Measurements from ENCODE around the gene SH3RF3. TPM values are rescaled to one million over a fixed set of nuclear protein-coding genes. Genes with fewer than 3 reads are reported as not detected.

The SH3RF3 gene
- total and polyA plus RNA-seq, 2 of the 13 experiments (the other 11 are each of a cell fraction or from before 2014, with no cell fraction given), result 0.04 TPM; not detected in 1

DNA sequence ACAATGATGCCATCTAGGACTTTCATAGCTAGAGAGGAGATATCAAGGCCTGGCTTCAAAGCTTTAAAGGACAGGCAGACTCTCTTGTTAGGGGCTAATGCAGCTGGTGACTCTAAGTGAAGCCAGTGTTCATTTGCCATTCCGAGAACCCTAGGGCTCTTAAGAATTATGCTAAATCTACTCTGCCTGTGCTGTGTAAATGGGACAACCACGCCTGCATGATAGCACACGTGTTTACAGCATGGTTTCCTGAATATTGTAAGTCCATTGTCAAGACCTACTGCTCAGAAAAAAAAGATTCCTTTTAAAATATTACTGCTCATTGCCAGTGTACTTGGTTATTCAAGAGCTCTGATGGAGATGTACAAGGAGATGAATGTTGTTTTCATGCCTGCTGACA lies 296.4 kb downstream of the SH3RF3 start:
- intact Hi-C loops (cut with micrococcal nuclease; ENCODE audit: unreplicated experiment) (no loop called here), in situ Hi-C loops (cut with HindIII; ENCODE audit: extremely low pct_ligation_motif_present, low pct_unique_long_range_greater_than_20kb) (no loop called here)
- FAIRE-seq (no peak), DNase-seq (ENCODE audit: low spot score) (no peak), ATAC-seq (no peak)
- no peak overlapping the region for H3K4me2 ChIP-seq (ENCODE audit: low read depth, low read length)
- no peaks in the 10 kb centered on the region for H4K20me1 ChIP-seq (ENCODE audit: insufficient read depth, low read length)
- peaks cover 9% of the 10 kb centered on the region; the same call in 1 of the 2 replicates for H3K4me1 ChIP-seq (ENCODE audit: insufficient read depth, low read length)
- WGBS (ENCODE audit: low lambda C conversion rate), result 17% methylated on average over 3 of the region's 3 CpGs
- H3K27me3 ChIP-seq (ENCODE audit: control insufficient read depth in 1 of 2, insufficient read depth in 2 of 2, low read length in 2 of 2), result peaks cover 5% of the 10 kb centered on the region in 2 experiments; a peak in 2 of 5 replicates
- H3K36me3 ChIP-seq (replicated peaks in 1 of 2; ENCODE audit: control insufficient read depth in 1 of 2, insufficient read depth in 2 of 2, low read length in 2 of 2), result no peaks in the 10 kb centered on the region
- no TSS peak for BruUV-seq (replicated peaks)
- H3K9me3 ChIP-seq (ENCODE audit: low read length), result no peaks in the 10 kb centered on the region
- no peaks in the 10 kb centered on the region for H3K79me2 ChIP-seq (ENCODE audit: insufficient read depth, low read length)
- H2AFZ ChIP-seq (ENCODE audit: low read length), result no peak overlapping the region
- H3K9ac ChIP-seq (ENCODE audit: insufficient read depth, low read depth, low read length), result no peak overlapping the region
- CTCF ChIA-PET (ENCODE audit: low intra/inter-chr PET ratio, low total read pairs), result no interaction called here
- H3K27ac ChIP-seq (ENCODE audit: extremely low read length, insufficient read depth, low read length), result no peak overlapping the region
- POLR2A ChIA-PET, result no interaction called here
- H3K4me3 ChIP-seq (replicated peaks in 1 of 3; ENCODE audit: insufficient read depth in 1 of 3, low read depth in 2 of 3, low read length in 3 of 3), result no peak overlapping the region
- TF ChIP-seq ZNF761 (CRISPR knock-in tag; conservative IDR thresholded peaks at IDR 0.05) (no peak), CCDC6 (CRISPR knock-in tag; IDR thresholded peaks at IDR 0.05) (no peak), NKX3-1 (CRISPR knock-in tag; IDR thresholded peaks at IDR 0.05) (no peak), ZNF841 (CRISPR knock-in tag; IDR thresholded peaks at IDR 0.05; ENCODE audit: borderline replicate concordance) (no peak), KDM2A (CRISPR knock-in tag; IDR thresholded peaks at IDR 0.05; ENCODE audit: borderline replicate concordance, low read depth) (no peak), ZNF788 (CRISPR knock-in tag; IDR thresholded peaks at IDR 0.05; ENCODE audit: borderline replicate concordance) (no peak), CAMTA2 (CRISPR knock-in tag; IDR thresholded peaks at IDR 0.05; ENCODE audit: borderline replicate concordance) (no peak), GLI4 (CRISPR knock-in tag; IDR thresholded peaks at IDR 0.05; ENCODE audit: borderline replicate concordance) (no peak), HOXD1 (CRISPR knock-in tag; IDR thresholded peaks at IDR 0.05) (no peak), EP300 (IDR thresholded peaks at IDR 0.05; ENCODE audit: low read depth in 2 of 2, low read length in 2 of 2) (no peak), EP300 (CRISPR knock-in tag; IDR thresholded peaks at IDR 0.05; ENCODE audit: borderline replicate concordance) (no peak), SRSF4 (IDR thresholded peaks at IDR 0.05; ENCODE audit: low read depth, low read length, poor library complexity, severe bottlenecking) (no peak), TAF1 (CRISPR knock-in tag; IDR thresholded peaks at IDR 0.05) (no peak), ZNF543 (CRISPR knock-in tag; IDR thresholded peaks at IDR 0.05) (no peak), WIZ (CRISPR knock-in tag; IDR thresholded peaks at IDR 0.05) (no peak), CREB3 (CRISPR knock-in tag; IDR thresholded peaks at IDR 0.05) (no peak), ZNF547 (CRISPR knock-in tag; IDR thresholded peaks at IDR 0.05) (no peak), BRCA1 (CRISPR knock-in tag; IDR thresholded peaks at IDR 0.05) (no peak)
- TF ChIP-seq, protein P1, sequence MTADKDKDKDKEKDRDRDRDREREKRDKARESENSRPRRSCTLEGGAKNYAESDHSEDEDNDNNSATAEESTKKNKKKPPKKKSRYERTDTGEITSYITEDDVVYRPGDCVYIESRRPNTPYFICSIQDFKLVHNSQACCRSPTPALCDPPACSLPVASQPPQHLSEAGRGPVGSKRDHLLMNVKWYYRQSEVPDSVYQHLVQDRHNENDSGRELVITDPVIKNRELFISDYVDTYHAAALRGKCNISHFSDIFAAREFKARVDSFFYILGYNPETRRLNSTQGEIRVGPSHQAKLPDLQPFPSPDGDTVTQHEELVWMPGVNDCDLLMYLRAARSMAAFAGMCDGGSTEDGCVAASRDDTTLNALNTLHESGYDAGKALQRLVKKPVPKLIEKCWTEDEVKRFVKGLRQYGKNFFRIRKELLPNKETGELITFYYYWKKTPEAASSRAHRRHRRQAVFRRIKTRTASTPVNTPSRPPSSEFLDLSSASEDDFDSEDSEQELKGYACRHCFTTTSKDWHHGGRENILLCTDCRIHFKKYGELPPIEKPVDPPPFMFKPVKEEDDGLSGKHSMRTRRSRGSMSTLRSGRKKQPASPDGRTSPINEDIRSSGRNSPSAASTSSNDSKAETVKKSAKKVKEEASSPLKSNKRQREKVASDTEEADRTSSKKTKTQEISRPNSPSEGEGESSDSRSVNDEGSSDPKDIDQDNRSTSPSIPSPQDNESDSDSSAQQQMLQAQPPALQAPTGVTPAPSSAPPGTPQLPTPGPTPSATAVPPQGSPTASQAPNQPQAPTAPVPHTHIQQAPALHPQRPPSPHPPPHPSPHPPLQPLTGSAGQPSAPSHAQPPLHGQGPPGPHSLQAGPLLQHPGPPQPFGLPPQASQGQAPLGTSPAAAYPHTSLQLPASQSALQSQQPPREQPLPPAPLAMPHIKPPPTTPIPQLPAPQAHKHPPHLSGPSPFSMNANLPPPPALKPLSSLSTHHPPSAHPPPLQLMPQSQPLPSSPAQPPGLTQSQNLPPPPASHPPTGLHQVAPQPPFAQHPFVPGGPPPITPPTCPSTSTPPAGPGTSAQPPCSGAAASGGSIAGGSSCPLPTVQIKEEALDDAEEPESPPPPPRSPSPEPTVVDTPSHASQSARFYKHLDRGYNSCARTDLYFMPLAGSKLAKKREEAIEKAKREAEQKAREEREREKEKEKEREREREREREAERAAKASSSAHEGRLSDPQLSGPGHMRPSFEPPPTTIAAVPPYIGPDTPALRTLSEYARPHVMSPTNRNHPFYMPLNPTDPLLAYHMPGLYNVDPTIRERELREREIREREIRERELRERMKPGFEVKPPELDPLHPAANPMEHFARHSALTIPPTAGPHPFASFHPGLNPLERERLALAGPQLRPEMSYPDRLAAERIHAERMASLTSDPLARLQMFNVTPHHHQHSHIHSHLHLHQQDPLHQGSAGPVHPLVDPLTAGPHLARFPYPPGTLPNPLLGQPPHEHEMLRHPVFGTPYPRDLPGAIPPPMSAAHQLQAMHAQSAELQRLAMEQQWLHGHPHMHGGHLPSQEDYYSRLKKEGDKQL (CRISPR knock-in tag; IDR thresholded peaks at IDR 0.05; ENCODE audit: low read depth), result no peak
- TF ChIP-seq, protein P2, sequence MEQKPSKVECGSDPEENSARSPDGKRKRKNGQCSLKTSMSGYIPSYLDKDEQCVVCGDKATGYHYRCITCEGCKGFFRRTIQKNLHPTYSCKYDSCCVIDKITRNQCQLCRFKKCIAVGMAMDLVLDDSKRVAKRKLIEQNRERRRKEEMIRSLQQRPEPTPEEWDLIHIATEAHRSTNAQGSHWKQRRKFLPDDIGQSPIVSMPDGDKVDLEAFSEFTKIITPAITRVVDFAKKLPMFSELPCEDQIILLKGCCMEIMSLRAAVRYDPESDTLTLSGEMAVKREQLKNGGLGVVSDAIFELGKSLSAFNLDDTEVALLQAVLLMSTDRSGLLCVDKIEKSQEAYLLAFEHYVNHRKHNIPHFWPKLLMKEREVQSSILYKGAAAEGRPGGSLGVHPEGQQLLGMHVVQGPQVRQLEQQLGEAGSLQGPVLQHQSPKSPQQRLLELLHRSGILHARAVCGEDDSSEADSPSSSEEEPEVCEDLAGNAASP (CRISPR knock-in tag; IDR thresholded peaks at IDR 0.05; ENCODE audit: borderline replicate concordance), result no peak
